ENCODE results near the gene ZNF740. TPM values are rescaled to one million over a fixed set of nuclear protein-coding genes. Genes with fewer than 3 reads are reported as not detected.

Gene ZNF740
- total and polyA plus RNA-seq, 2 of the 4 experiments (the other 2 are of a cell fraction): 13.1 to 14.0 TPM

DNA sequence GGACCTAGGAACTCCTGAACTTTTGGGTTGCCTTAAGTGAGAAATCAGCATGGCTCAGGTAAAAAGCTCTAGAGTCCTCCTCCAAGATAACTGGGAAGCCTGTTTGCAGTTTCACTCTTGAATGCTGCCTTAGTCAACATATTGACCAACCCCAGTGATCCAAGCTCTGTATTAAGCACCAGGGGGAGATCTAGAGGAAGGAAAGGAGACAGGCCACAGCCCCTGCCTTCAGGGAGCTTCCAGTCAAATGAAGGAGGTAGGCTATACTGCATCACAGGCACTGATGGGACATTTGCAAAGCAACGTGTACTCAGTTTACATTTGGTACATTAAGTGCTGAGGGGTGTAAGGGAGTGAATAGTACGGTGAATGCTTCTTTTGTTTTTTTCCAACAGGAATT is 1.4 kb downstream of the ZNF740 start:
- peak overlapping the region; percentile 86 for H3K23ac ChIP-seq (ENCODE audit: low read depth, low read length)
- H4K5ac ChIP-seq (ENCODE audit: low read depth, low read length): peak overlapping the region; percentile 56; the same call in 1 of the 2 replicates
- H2AK5ac ChIP-seq (ENCODE audit: low read depth, low read length): peak overlapping the region; percentile 64; the same call in 1 of the 2 replicates
- intact Hi-C loops (cut with micrococcal nuclease) (loop anchor here (2.0 kb wide), 2 partner anchors 83 to 103 kb away; partner anchors contain the start of gene SPRYD3), dilution Hi-C loops (cut with HindIII; ENCODE audit: low sequenced_read_pairs, unreplicated experiment) (no loop called here), in situ Hi-C loops (cut with MboI; ENCODE audit: low sequenced_read_pairs) (no loop called here)
- peak overlapping the region; percentile 76 for H3K9ac ChIP-seq (ENCODE audit: low read depth, low read length)
- peak overlapping the region; percentile 75 for H2AK9ac ChIP-seq (replicated peaks; ENCODE audit: low read depth, low read length, poor library complexity)
- TSS peak; percentile 51 for BruUV-seq (replicated peaks)
- H3K27ac ChIP-seq (ENCODE audit: insufficient read depth, low read length): peak overlapping the region; percentile 87; the same call in 1 of the 2 replicates
- H3K27me3 ChIP-seq (ENCODE audit: control insufficient read depth, insufficient read depth, low read length): no peaks in the 10 kb centered on the region
- H2AFZ ChIP-seq (replicated peaks; ENCODE audit: low read length, poor library complexity): no peak overlapping the region
- peak overlapping the region; percentile 60 for H3K56ac ChIP-seq (ENCODE audit: extremely low read depth, insufficient read depth, low read length)
- H2BK120ac ChIP-seq (ENCODE audit: low read depth, low read length): peak overlapping the region; percentile 2; the same call in 1 of the 2 replicates
- peaks cover 33% of the 10 kb centered on the region for H3K36me3 ChIP-seq (ENCODE audit: control insufficient read depth, insufficient read depth, low read length)
- peak overlapping the region; percentile 93 for H2BK5ac ChIP-seq (ENCODE audit: low read depth, low read length, poor library complexity, severe bottlenecking)
- H3K4me1 ChIP-seq (ENCODE audit: control insufficient read depth, insufficient read depth, low read length): peaks cover 17% of the 10 kb centered on the region
- peak overlapping the region; percentile 7 to 53; a peak in 2 of 4 replicates for H4K8ac ChIP-seq (ENCODE audit: low read depth in 2 of 2, low read length in 2 of 2)
- ATAC-seq (ENCODE audit: low read depth) (no peak), DNase-seq (no peak)
- peaks cover 36 to 66% of the 10 kb centered on the region in 2 experiments for H3K79me1 ChIP-seq (ENCODE audit: low read depth in 1 of 2, low read length in 2 of 2)
- H3K14ac ChIP-seq (replicated peaks; ENCODE audit: low read depth, low read length): peak overlapping the region; percentile 82
- H3K18ac ChIP-seq (ENCODE audit: low read depth, low read length): peak overlapping the region; percentile 38
- H3K9me3 ChIP-seq (ENCODE audit: control insufficient read depth, insufficient read depth, low read length): no peaks in the 10 kb centered on the region
- H2BK20ac ChIP-seq (ENCODE audit: low read depth, low read length): no peak overlapping the region
- ChIA-PET POLR2A (ENCODE audit: unreplicated experiment) (interaction anchor here (0.7 to 0.9 kb wide), 2 partner anchors 21 to 1879 kb away, joined by 3 to 4 read pairs; no protein-coding TSS in a partner anchor), CTCF (interaction anchor here (0.6 to 2.3 kb wide), 3 partner anchors 9 to 1187 kb away, joined by 3 to 10 read pairs (median 3); no protein-coding TSS in a partner anchor)
- H3K9me1 ChIP-seq (ENCODE audit: insufficient read depth, low read length): peaks cover 12% of the 10 kb centered on the region
- no peak overlapping the region for H2BK15ac ChIP-seq (ENCODE audit: low read depth, low read length)
- peaks cover 21% of the 10 kb centered on the region; the same call in 1 of the 2 replicates for H4K20me1 ChIP-seq (ENCODE audit: insufficient read depth, low read length)
- WGBS, 2 experiments (ENCODE audit: extremely low coverage in 2 of 2, insufficient read length in 1 of 2): 83% methylated on average over 1 of the region's 2 CpGs; no CpG with 5 or more reads in 1 of the 2 experiments
- peak overlapping the region; percentile 45 for H4K91ac ChIP-seq (ENCODE audit: insufficient read depth, low read depth, low read length)
- no peak for TF ChIP-seq CEBPB (IDR thresholded peaks at IDR 0.05; ENCODE audit: low read depth, low read length)
- no peak for TF ChIP-seq BHLHE40 (IDR thresholded peaks at IDR 0.05; ENCODE audit: low read depth, low read length)
- no peak for TF ChIP-seq MAZ (IDR thresholded peaks at IDR 0.05; ENCODE audit: borderline replicate concordance, low read depth, low read length)
- TF ChIP-seq, protein P1, sequence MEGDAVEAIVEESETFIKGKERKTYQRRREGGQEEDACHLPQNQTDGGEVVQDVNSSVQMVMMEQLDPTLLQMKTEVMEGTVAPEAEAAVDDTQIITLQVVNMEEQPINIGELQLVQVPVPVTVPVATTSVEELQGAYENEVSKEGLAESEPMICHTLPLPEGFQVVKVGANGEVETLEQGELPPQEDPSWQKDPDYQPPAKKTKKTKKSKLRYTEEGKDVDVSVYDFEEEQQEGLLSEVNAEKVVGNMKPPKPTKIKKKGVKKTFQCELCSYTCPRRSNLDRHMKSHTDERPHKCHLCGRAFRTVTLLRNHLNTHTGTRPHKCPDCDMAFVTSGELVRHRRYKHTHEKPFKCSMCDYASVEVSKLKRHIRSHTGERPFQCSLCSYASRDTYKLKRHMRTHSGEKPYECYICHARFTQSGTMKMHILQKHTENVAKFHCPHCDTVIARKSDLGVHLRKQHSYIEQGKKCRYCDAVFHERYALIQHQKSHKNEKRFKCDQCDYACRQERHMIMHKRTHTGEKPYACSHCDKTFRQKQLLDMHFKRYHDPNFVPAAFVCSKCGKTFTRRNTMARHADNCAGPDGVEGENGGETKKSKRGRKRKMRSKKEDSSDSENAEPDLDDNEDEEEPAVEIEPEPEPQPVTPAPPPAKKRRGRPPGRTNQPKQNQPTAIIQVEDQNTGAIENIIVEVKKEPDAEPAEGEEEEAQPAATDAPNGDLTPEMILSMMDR (conservative IDR thresholded peaks at IDR 0.05; ENCODE audit: low read depth, low read length): no peak
- TF ChIP-seq RCOR1 (IDR thresholded peaks at IDR 0.05; ENCODE audit: insufficient replicate concordance, low read length): no peak
- no peak for TF ChIP-seq RAD21 (IDR thresholded peaks at IDR 0.05; ENCODE audit: low read length)
- TF ChIP-seq, protein P2, sequence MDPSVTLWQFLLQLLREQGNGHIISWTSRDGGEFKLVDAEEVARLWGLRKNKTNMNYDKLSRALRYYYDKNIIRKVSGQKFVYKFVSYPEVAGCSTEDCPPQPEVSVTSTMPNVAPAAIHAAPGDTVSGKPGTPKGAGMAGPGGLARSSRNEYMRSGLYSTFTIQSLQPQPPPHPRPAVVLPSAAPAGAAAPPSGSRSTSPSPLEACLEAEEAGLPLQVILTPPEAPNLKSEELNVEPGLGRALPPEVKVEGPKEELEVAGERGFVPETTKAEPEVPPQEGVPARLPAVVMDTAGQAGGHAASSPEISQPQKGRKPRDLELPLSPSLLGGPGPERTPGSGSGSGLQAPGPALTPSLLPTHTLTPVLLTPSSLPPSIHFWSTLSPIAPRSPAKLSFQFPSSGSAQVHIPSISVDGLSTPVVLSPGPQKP (IDR thresholded peaks at IDR 0.05; ENCODE audit: borderline replicate concordance, low read depth, low read length): no peak
- TF ChIP-seq SMC3 (IDR thresholded peaks at IDR 0.05; ENCODE audit: low read depth, low read length): no peak
- no peak for TF ChIP-seq POLR2A (IDR thresholded peaks at IDR 0.05; ENCODE audit: low read depth, low read length)
- TF ChIP-seq, protein P3, sequence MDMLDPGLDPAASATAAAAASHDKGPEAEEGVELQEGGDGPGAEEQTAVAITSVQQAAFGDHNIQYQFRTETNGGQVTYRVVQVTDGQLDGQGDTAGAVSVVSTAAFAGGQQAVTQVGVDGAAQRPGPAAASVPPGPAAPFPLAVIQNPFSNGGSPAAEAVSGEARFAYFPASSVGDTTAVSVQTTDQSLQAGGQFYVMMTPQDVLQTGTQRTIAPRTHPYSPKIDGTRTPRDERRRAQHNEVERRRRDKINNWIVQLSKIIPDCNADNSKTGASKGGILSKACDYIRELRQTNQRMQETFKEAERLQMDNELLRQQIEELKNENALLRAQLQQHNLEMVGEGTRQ (IDR thresholded peaks at IDR 0.05; ENCODE audit: low read depth, low read length): no peak
- TF ChIP-seq FOS (IDR thresholded peaks at IDR 0.05; ENCODE audit: low read depth, low read length): no peak
- no peak for TF ChIP-seq NFE2L2 (IDR thresholded peaks at IDR 0.05; ENCODE audit: low read depth, low read length)
- no peak for TF ChIP-seq MAFK (IDR thresholded peaks at IDR 0.05; ENCODE audit: low read depth, low read length)
- TF ChIP-seq CHD1 (IDR thresholded peaks at IDR 0.05; ENCODE audit: low read depth, low read length): no peak
- no peak for TF ChIP-seq MXI1 (IDR thresholded peaks at IDR 0.05; ENCODE audit: borderline replicate concordance, low read depth, low read length)
- TF ChIP-seq RFX5 (IDR thresholded peaks at IDR 0.05; ENCODE audit: low read depth, low read length): no peak
- H3K4me2 ChIP-seq (ENCODE audit: low read depth, low read length): peak overlapping the region; percentile 94
- peak overlapping the region; percentile 81 for H3K4ac ChIP-seq (ENCODE audit: low read depth, low read length)
- H3K4me3 ChIP-seq (ENCODE audit: insufficient read depth, low read depth, low read length): peak overlapping the region; percentile 75
